Uterus (tissue), 4 donors: Measurements from ENCODE around the gene GCNT1. TPM values are rescaled to one million over a fixed set of nuclear protein-coding genes. Genes with fewer than 3 reads are reported as not detected.

Source experiments
- DNase-seq, 2 donors: peaks; one replicate each; pipeline ENCODE4 v3.0.0-alpha.2; 2019 to 2020
- H3K27ac ChIP-seq, 2 donors: fragments of 200-600 bp; sonication (generic); 1 replicate in 1 of 2; 2 replicates in 1 of 2; pipeline ENCODE4 v1.5.1; 2016 to 2018
- H3K27me3 ChIP-seq, 2 donors: fragments of 200-600 bp; sonication (generic); one replicate each; pipeline ENCODE4 v1.5.1; 2018 to 2019; ENCODE audit warnings: control low read depth in 1 of 2
- H3K36me3 ChIP-seq, 2 donors: fragments of 200-600 bp; sonication (generic); one replicate each; pipeline ENCODE4 v1.5.1; 2019; ENCODE audit warnings: control low read depth in 1 of 2
- H3K4me1 ChIP-seq, 2 donors: fragments of 200-600 bp; sonication (generic); one replicate each; pipeline ENCODE4 v1.5.1; 2018 to 2019; ENCODE audit warnings: control low read depth in 1 of 2
- H3K4me3 ChIP-seq, 2 donors: fragments of 200-600 bp; sonication (generic); 1 replicate in 1 of 2; 2 replicates in 1 of 2; pipeline ENCODE4 v1.5.1; 2018 to 2019; ENCODE audit warnings: mild to moderate bottlenecking in 1 of 2
- H3K9me3 ChIP-seq, 2 donors: fragments of 200-600 bp; sonication (generic); one replicate each; pipeline ENCODE4 v1.5.1; 2019; ENCODE audit warnings: control low read depth in 1 of 2
- CTCF ChIP-seq, 4 experiments: fragments of 200-600 bp in 2 of 4; fragments of 450-650 bp in 2 of 4; sonication (generic) in 2 of 4; IDR thresholded peaks; one replicate each; pipeline ENCODE4 v1.5.1; 2016 to 2019; ENCODE audit warnings: antibody characterized with exemption in 4 of 4, mild to moderate bottlenecking in 2 of 4, moderate library complexity in 1 of 4
- POLR2A ChIP-seq, 2 donors: fragments of 450-650 bp; IDR thresholded peaks; one replicate each; pipeline ENCODE4 v1.6.1; 2016; ENCODE audit warnings: antibody characterized with exemption in 2 of 2, mild to moderate bottlenecking in 1 of 2, moderate library complexity in 1 of 2
- intact Hi-C: fragments of 100-400 bp; cut with DNase I; formaldehyde crosslinking; loops from one replicate; pipeline ENCODE4 v1.15.1; 2023; ENCODE audit warnings: low total_unique reads
- total RNA-seq, 4 donors: library from RNA; depleted of rRNA in 3 of 4; stranded (reverse); fragments of >200 nt in 3 of 4; gene quantifications; one replicate each; pipeline versions ENCODE4 v1.1.0 to v1.2.4, GENCODE V29; 2014 to 2023
- donor health status: DM: yes; HTN: yes; CAD: no.

The GCNT1 gene
- total RNA-seq, 4 donors from 2014 or later: 1.8 to 30.7 (median 8.9) TPM

- intact Hi-C loops: no loop called here
- Histone ChIP-seq H3K27me3 (no peaks in the 10 kb centered on the region), H3K4me1 (no peaks in the 10 kb centered on the region), H3K36me3 (no peaks in the 10 kb centered on the region), H3K27ac (no peak overlapping the region), H3K9me3 (no peaks in the 10 kb centered on the region), H3K4me3 (no peak overlapping the region)
- TF ChIP-seq CTCF (IDR thresholded peaks at IDR 0.05): no peak
- TF ChIP-seq POLR2A (IDR thresholded peaks at IDR 0.05): no peak
- DNase-seq: no peak
Measured at GRCh38 chr9:76438841-76439588, 20.0 kb upstream of the GCNT1 start.

DNA sequence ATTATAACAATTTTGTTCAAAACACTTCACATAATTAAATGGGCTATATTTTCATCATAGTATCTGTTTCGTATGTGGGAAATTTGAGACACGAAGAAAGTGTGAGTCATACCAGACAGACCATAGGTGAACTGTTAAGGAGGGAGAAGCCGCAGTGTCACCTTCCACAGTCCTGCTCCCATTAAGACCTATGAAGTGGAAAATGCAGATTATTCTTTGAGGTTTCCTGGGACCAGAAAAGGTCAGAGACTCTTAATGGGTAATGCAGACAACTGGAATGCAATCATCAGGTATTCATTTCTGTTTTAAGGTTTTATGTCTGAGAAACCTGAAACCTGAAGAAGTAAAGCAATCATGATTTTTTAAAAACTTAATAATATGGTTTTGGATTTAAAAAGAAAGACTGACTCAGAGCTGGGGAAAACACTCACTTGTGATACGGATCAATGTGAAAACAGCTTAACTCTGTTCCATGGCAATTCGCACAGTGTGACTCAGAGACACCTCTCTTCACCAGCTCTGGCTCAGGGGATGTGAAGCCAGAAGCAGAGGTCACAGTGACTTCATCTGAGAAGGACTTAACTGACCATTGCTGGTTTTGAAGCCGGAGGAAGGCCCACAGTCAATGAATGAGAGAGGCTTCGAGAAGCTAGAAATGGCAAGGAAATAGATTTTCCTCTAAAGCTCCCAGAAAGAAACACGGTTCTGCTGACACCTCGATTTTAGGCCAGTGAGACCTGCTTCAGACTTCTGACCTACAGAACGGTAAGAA is 17.2 kb upstream of the GCNT1 start:
- intact Hi-C loops: loop anchor here (10.0 kb wide), 1 partner anchor 263 kb away; no protein-coding TSS in a partner anchor
- no peak for DNase-seq

GRCh38 chr9:76443887-76444286 is 15.1 kb upstream of the GCNT1 start:
- no peaks in the 10 kb centered on the region for H3K36me3 ChIP-seq
- H3K9me3 ChIP-seq: no peaks in the 10 kb centered on the region
- no peak overlapping the region for H3K4me3 ChIP-seq
- no peaks in the 10 kb centered on the region for H3K4me1 ChIP-seq
- H3K27me3 ChIP-seq: no peaks in the 10 kb centered on the region
- no peak for DNase-seq
- no peak for TF ChIP-seq POLR2A (IDR thresholded peaks at IDR 0.05)
- TF ChIP-seq CTCF (IDR thresholded peaks at IDR 0.05): no peak
- H3K27ac ChIP-seq: no peak overlapping the region
- intact Hi-C loops: loop anchor here (10.0 kb wide), 1 partner anchor 261 kb away; no protein-coding TSS in a partner anchor

More for the DNA sequence above, 17.2 kb upstream of the GCNT1 start:
- TF ChIP-seq CTCF (IDR thresholded peaks at IDR 0.05): no peak
- TF ChIP-seq POLR2A (IDR thresholded peaks at IDR 0.05): no peak
- Histone ChIP-seq H3K27me3 (no peaks in the 10 kb centered on the region), H3K27ac (no peak overlapping the region), H3K4me3 (no peak overlapping the region), H3K9me3 (no peaks in the 10 kb centered on the region), H3K4me1 (no peaks in the 10 kb centered on the region), H3K36me3 (no peaks in the 10 kb centered on the region)

- intact Hi-C loops: loop anchor here (10.0 kb wide), 1 partner anchor 260 kb away; no protein-coding TSS in a partner anchor
Measured at GRCh38 chr9:76444322-76444929, 14.6 kb upstream of the GCNT1 start.

More at GRCh38 chr9:76444322-76444929, 14.6 kb upstream of the GCNT1 start:
- Histone ChIP-seq H3K4me3 (no peak overlapping the region), H3K36me3 (no peaks in the 10 kb centered on the region), H3K27me3 (no peaks in the 10 kb centered on the region), H3K4me1 (no peaks in the 10 kb centered on the region), H3K27ac (no peak overlapping the region), H3K9me3 (no peaks in the 10 kb centered on the region)
- no peak for DNase-seq
- TF ChIP-seq CTCF (IDR thresholded peaks at IDR 0.05) (no peak), POLR2A (IDR thresholded peaks at IDR 0.05) (no peak)
